WTC11 (cell line): Measurements from ENCODE around the gene CHIA. TPM values are rescaled to one million over a fixed set of nuclear protein-coding genes. Genes with fewer than 3 reads are reported as not detected.

ENCODE experiments used
- ATAC-seq: fragments of 200-7000 bp; cut with Tn5 transposase; 2 replicates; pipeline ENCODE4 v1.10.0; 2021; ENCODE audit warnings: mild to moderate bottlenecking, moderate library complexity
- CTCF ChIA-PET: fragments of 300-600 bp; sonication (Branson Sonifier 250); formaldehyde crosslinking; loops from one replicate; lab custom pipeline; 2021; ENCODE audit warnings: antibody characterized with exemption; lab: Charles Lee
- POLR2A ChIA-PET: fragments of 350-600 bp; sonication (Branson Sonifier 250); formaldehyde crosslinking; loops from one replicate; lab custom pipeline; 2021; ENCODE audit warnings: antibody characterized with exemption; lab: Charles Lee
- DNase-seq: peaks from one replicate; pipeline ENCODE4 v3.0.0; 2021; ENCODE audit warnings: low spot score
- H3K27ac Mint-ChIP-seq: 2 replicates; pipeline ENCODE4 v1.8.0; 2021; ENCODE audit warnings: mixed read lengths
- H3K27me3 Mint-ChIP-seq: 2 replicates; pipeline ENCODE4 v1.8.0; 2021; ENCODE audit warnings: low read depth, mild to moderate bottlenecking, moderate library complexity, mixed read lengths
- H3K36me3 Mint-ChIP-seq: 2 replicates; pipeline ENCODE4 v1.8.0; 2021; ENCODE audit warnings: mixed read lengths
- H3K4me1 Mint-ChIP-seq: 2 replicates; pipeline ENCODE4 v1.8.0; 2022; ENCODE audit warnings: mixed read lengths
- H3K4me3 Mint-ChIP-seq: 2 replicates; pipeline ENCODE4 v1.8.0; 2021; ENCODE audit warnings: mild to moderate bottlenecking, moderate library complexity, mixed read lengths
- H3K9me3 Mint-ChIP-seq: 2 replicates; pipeline ENCODE4 v1.8.0; 2021; ENCODE audit warnings: mixed read lengths
- CREB1 ChIP-seq: sonication (generic); formaldehyde crosslinking; IDR thresholded peaks from 2 replicates; pipeline ENCODE4 v1.8.0; 2023; ENCODE audit warnings: mild to moderate bottlenecking, missing genetic modification reagents
- JAZF1 ChIP-seq: fragments of 250-450 bp; sonication (Bioruptor Pico); IDR thresholded peaks from 2 replicates; pipeline ENCODE4 v1.9.0; 2021; ENCODE audit warnings: moderate library complexity, mild to moderate bottlenecking, inconsistent platforms
- KAT7 ChIP-seq: sonication (generic); formaldehyde crosslinking; IDR thresholded peaks from 2 replicates; pipeline ENCODE4 v1.8.1; 2023; ENCODE audit warnings: missing genetic modification reagents, mild to moderate bottlenecking, borderline replicate concordance
- OVOL2 ChIP-seq: fragments of 250-450 bp; sonication (Bioruptor Pico); IDR thresholded peaks from 2 replicates; pipeline ENCODE4 v1.9.0; 2021; ENCODE audit warnings: mild to moderate bottlenecking, borderline replicate concordance
- RORB ChIP-seq: fragments of 250-450 bp; sonication (Bioruptor Pico); IDR thresholded peaks from 2 replicates; pipeline ENCODE4 v1.9.0; 2021; ENCODE audit warnings: mild to moderate bottlenecking
- SMAD3 ChIP-seq: sonication (generic); formaldehyde crosslinking; IDR thresholded peaks from 2 replicates; pipeline ENCODE4 v1.8.0; 2022; ENCODE audit warnings: missing genetic modification reagents, mild to moderate bottlenecking, borderline replicate concordance
- SMAD4 ChIP-seq: sonication (generic); formaldehyde crosslinking; IDR thresholded peaks from 2 replicates; pipeline ENCODE4 v1.8.0; 2022; ENCODE audit warnings: mild to moderate bottlenecking, missing genetic modification reagents
- ZNF396 ChIP-seq: fragments of 250-450 bp; sonication (Bioruptor Pico); IDR thresholded peaks from 2 replicates; pipeline ENCODE4 v1.8.0; 2021; ENCODE audit warnings: mild to moderate bottlenecking, moderate library complexity, borderline replicate concordance
- ZNF416 ChIP-seq: fragments of 250-450 bp; sonication (Bioruptor Pico); IDR thresholded peaks from 2 replicates; pipeline ENCODE4 v1.9.0; 2021; ENCODE audit warnings: mild to moderate bottlenecking, inconsistent platforms
- total RNA-seq: library from RNA; stranded (reverse); gene quantifications from 3 replicates; pipeline ENCODE4 v1.2.3, GENCODE V29; 2021
- TF ChIP-seq, protein P1 (sequence below): sonication (generic); formaldehyde crosslinking; IDR thresholded peaks from 2 replicates; pipeline ENCODE4 v1.8.1; 2023; ENCODE audit warnings: mild to moderate bottlenecking, missing genetic modification reagents
- TF ChIP-seq, protein P2 (sequence below): sonication (generic); formaldehyde crosslinking; IDR thresholded peaks from 2 replicates; pipeline ENCODE4 v1.8.0; 2022; ENCODE audit warnings: mild to moderate bottlenecking, missing genetic modification reagents
- TF ChIP-seq, protein P3 (sequence below): sonication (generic); formaldehyde crosslinking; IDR thresholded peaks from 2 replicates; pipeline ENCODE4 v1.8.0; 2023; ENCODE audit warnings: missing genetic modification reagents
- TF ChIP-seq, protein P4 (sequence below): sonication (generic); formaldehyde crosslinking; IDR thresholded peaks from 2 replicates; pipeline ENCODE4 v1.8.0; 2022; ENCODE audit warnings: mild to moderate bottlenecking, missing genetic modification reagents
- TF ChIP-seq, protein P5 (sequence below): sonication (generic); formaldehyde crosslinking; IDR thresholded peaks from 2 replicates; pipeline ENCODE4 v1.8.0; 2022; ENCODE audit warnings: mild to moderate bottlenecking, missing genetic modification reagents
- TF ChIP-seq, protein P6 (sequence below): fragments of 250-450 bp; sonication (Bioruptor Pico); IDR thresholded peaks from 2 replicates; pipeline ENCODE4 v1.9.0; 2021; ENCODE audit warnings: mild to moderate bottlenecking
- TF ChIP-seq, protein P7 (sequence below): sonication (generic); formaldehyde crosslinking; conservative IDR thresholded peaks from 2 replicates; pipeline ENCODE4 v1.8.1; 2023; ENCODE audit warnings: mild to moderate bottlenecking, low read depth, missing genetic modification reagents, moderate library complexity
- TF ChIP-seq, protein P8 (sequence below): fragments of 250-450 bp; sonication (Bioruptor Pico); IDR thresholded peaks from 2 replicates; pipeline ENCODE4 v1.9.0; 2021; ENCODE audit warnings: mild to moderate bottlenecking
- TF ChIP-seq, protein P9 (sequence below): sonication (generic); formaldehyde crosslinking; conservative IDR thresholded peaks from 2 replicates; pipeline ENCODE4 v1.8.1; 2022; ENCODE audit warnings: mild to moderate bottlenecking, missing genetic modification reagents
- TF ChIP-seq, protein P10 (sequence below): sonication (generic); formaldehyde crosslinking; IDR thresholded peaks from 2 replicates; pipeline ENCODE4 v1.8.1; 2022; ENCODE audit warnings: low read depth, mild to moderate bottlenecking, moderate library complexity, missing genetic modification reagents, borderline replicate concordance

CHIA gene
- total RNA-seq, 1 experiment from 2014 or later: not detected

DNA sequence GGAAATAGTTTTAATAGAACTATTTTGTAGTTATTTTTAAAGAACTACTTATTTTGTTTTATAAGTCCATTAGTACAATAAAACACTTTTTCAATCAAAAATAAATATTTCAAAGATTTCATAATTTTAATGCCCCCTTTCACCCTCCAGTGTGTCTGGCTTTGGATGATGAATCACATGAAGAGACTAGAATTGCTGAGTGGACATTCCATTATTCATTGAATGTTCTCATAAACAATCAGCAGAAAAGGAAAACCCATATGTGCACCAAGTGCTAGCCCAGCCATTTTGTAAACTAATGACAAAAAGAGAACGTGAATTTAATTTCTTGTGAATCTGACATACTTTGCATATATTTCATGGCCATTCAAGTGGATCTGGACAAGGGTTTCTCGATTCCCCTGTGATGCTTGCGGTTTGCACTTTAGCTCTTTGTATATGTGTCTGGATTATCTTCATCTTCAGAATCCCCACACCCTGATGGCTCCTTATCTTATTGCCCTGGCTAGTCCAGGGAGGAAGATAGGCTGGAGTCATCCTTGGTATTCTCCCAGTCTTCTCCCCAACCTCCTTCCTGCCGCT is 20.7 kb upstream of the CHIA start (continued):
- TF ChIP-seq, protein P1, sequence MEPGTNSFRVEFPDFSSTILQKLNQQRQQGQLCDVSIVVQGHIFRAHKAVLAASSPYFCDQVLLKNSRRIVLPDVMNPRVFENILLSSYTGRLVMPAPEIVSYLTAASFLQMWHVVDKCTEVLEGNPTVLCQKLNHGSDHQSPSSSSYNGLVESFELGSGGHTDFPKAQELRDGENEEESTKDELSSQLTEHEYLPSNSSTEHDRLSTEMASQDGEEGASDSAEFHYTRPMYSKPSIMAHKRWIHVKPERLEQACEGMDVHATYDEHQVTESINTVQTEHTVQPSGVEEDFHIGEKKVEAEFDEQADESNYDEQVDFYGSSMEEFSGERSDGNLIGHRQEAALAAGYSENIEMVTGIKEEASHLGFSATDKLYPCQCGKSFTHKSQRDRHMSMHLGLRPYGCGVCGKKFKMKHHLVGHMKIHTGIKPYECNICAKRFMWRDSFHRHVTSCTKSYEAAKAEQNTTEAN (CRISPR knock-in tag): no peak
- TF ChIP-seq, protein P2, sequence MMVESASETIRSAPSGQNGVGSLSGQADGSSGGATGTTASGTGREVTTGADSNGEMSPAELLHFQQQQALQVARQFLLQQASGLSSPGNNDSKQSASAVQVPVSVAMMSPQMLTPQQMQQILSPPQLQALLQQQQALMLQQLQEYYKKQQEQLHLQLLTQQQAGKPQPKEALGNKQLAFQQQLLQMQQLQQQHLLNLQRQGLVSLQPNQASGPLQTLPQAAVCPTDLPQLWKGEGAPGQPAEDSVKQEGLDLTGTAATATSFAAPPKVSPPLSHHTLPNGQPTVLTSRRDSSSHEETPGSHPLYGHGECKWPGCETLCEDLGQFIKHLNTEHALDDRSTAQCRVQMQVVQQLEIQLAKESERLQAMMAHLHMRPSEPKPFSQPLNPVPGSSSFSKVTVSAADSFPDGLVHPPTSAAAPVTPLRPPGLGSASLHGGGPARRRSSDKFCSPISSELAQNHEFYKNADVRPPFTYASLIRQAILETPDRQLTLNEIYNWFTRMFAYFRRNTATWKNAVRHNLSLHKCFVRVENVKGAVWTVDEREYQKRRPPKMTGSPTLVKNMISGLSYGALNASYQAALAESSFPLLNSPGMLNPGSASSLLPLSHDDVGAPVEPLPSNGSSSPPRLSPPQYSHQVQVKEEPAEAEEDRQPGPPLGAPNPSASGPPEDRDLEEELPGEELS: no peak
- TF ChIP-seq, protein P3, sequence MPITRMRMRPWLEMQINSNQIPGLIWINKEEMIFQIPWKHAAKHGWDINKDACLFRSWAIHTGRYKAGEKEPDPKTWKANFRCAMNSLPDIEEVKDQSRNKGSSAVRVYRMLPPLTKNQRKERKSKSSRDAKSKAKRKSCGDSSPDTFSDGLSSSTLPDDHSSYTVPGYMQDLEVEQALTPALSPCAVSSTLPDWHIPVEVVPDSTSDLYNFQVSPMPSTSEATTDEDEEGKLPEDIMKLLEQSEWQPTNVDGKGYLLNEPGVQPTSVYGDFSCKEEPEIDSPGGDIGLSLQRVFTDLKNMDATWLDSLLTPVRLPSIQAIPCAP (CRISPR knock-in tag): no peak
- TF ChIP-seq, protein P4, sequence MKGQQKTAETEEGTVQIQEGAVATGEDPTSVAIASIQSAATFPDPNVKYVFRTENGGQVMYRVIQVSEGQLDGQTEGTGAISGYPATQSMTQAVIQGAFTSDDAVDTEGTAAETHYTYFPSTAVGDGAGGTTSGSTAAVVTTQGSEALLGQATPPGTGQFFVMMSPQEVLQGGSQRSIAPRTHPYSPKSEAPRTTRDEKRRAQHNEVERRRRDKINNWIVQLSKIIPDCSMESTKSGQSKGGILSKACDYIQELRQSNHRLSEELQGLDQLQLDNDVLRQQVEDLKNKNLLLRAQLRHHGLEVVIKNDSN: no peak
- no peak for TF ChIP-seq KAT7 (CRISPR knock-in tag)
- no peak for TF ChIP-seq SMAD4 (CRISPR knock-in tag)
- TF ChIP-seq JAZF1 (CRISPR knock-in tag): no peak
- TF ChIP-seq OVOL2 (CRISPR knock-in tag): no peak
- TF ChIP-seq ZNF396: no peak

DNA sequence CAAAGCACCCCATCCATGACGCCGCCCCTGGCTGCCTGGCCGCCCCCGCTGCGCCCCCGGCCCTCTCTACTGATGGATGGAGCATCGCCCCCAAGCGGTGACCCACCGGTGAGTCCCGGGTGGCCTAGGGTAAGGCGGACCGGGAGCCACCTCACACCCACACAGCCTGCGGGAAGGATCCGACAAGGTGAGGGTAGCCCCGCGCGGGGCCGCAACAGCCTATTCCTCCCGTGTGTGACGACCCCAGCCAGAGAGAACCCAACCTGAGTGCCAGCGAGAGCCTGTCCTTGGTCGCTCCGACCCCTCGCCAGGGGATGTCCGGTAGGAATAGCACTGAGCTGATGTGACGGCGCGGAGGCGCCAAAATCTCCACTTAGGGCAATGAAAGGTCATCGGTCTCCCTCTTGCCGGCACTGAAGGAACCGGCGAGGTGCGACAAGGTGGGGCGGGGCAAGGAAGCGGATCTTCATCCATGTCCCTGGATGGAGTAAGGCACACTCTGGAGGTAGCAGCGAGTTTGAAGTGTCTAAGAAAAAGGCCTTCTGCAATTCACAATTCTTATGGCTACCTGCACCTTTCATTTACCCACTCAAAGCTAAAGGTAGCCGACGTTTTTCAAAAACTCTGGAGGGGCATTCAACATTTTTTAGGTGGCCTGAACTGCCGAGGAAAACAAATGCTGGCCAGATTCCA is 19.7 kb upstream of the CHIA start:
- H3K27me3 Mint-ChIP-seq: peaks cover 20% of the 10 kb centered on the region
- peaks cover 24% of the 10 kb centered on the region for H3K4me1 Mint-ChIP-seq
- peak overlapping the region; percentile 59 for H3K4me3 Mint-ChIP-seq
- peaks cover 5% of the 10 kb centered on the region; the same call in 1 of the 2 replicates for H3K9me3 Mint-ChIP-seq
- ChIA-PET POLR2A (no interaction called here), CTCF (interaction anchor here (0.6 to 2.4 kb wide), 5 partner anchors 10 to 75 kb away, joined by 3 to 11 read pairs (median 7); no protein-coding TSS in a partner anchor)
- no peak overlapping the region for H3K27ac Mint-ChIP-seq
- no peaks in the 10 kb centered on the region for H3K36me3 Mint-ChIP-seq
- ATAC-seq (peak; percentile 62), DNase-seq (peak; percentile 52)
- TF ChIP-seq CREB1 (CRISPR knock-in tag) (no peak), RORB (CRISPR knock-in tag) (no peak), JAZF1 (CRISPR knock-in tag) (no peak), ZNF396 (no peak), SMAD3 (CRISPR knock-in tag) (no peak), ZNF416 (CRISPR knock-in tag) (no peak)
- TF ChIP-seq, protein P5, sequence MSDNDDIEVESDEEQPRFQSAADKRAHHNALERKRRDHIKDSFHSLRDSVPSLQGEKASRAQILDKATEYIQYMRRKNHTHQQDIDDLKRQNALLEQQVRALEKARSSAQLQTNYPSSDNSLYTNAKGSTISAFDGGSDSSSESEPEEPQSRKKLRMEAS (CRISPR knock-in tag): no peak
- TF ChIP-seq, protein P6, sequence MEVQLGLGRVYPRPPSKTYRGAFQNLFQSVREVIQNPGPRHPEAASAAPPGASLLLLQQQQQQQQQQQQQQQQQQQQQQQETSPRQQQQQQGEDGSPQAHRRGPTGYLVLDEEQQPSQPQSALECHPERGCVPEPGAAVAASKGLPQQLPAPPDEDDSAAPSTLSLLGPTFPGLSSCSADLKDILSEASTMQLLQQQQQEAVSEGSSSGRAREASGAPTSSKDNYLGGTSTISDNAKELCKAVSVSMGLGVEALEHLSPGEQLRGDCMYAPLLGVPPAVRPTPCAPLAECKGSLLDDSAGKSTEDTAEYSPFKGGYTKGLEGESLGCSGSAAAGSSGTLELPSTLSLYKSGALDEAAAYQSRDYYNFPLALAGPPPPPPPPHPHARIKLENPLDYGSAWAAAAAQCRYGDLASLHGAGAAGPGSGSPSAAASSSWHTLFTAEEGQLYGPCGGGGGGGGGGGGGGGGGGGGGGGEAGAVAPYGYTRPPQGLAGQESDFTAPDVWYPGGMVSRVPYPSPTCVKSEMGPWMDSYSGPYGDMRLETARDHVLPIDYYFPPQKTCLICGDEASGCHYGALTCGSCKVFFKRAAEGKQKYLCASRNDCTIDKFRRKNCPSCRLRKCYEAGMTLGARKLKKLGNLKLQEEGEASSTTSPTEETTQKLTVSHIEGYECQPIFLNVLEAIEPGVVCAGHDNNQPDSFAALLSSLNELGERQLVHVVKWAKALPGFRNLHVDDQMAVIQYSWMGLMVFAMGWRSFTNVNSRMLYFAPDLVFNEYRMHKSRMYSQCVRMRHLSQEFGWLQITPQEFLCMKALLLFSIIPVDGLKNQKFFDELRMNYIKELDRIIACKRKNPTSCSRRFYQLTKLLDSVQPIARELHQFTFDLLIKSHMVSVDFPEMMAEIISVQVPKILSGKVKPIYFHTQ (CRISPR knock-in tag): no peak
- TF ChIP-seq, protein P7, sequence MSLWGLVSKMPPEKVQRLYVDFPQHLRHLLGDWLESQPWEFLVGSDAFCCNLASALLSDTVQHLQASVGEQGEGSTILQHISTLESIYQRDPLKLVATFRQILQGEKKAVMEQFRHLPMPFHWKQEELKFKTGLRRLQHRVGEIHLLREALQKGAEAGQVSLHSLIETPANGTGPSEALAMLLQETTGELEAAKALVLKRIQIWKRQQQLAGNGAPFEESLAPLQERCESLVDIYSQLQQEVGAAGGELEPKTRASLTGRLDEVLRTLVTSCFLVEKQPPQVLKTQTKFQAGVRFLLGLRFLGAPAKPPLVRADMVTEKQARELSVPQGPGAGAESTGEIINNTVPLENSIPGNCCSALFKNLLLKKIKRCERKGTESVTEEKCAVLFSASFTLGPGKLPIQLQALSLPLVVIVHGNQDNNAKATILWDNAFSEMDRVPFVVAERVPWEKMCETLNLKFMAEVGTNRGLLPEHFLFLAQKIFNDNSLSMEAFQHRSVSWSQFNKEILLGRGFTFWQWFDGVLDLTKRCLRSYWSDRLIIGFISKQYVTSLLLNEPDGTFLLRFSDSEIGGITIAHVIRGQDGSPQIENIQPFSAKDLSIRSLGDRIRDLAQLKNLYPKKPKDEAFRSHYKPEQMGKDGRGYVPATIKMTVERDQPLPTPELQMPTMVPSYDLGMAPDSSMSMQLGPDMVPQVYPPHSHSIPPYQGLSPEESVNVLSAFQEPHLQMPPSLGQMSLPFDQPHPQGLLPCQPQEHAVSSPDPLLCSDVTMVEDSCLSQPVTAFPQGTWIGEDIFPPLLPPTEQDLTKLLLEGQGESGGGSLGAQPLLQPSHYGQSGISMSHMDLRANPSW: no peak
- TF ChIP-seq, protein P8, sequence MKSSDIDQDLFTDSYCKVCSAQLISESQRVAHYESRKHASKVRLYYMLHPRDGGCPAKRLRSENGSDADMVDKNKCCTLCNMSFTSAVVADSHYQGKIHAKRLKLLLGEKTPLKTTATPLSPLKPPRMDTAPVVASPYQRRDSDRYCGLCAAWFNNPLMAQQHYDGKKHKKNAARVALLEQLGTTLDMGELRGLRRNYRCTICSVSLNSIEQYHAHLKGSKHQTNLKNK: no peak
- TF ChIP-seq, protein P9, sequence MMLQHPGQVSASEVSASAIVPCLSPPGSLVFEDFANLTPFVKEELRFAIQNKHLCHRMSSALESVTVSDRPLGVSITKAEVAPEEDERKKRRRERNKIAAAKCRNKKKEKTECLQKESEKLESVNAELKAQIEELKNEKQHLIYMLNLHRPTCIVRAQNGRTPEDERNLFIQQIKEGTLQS (CRISPR knock-in tag): no peak
- TF ChIP-seq, protein P10, sequence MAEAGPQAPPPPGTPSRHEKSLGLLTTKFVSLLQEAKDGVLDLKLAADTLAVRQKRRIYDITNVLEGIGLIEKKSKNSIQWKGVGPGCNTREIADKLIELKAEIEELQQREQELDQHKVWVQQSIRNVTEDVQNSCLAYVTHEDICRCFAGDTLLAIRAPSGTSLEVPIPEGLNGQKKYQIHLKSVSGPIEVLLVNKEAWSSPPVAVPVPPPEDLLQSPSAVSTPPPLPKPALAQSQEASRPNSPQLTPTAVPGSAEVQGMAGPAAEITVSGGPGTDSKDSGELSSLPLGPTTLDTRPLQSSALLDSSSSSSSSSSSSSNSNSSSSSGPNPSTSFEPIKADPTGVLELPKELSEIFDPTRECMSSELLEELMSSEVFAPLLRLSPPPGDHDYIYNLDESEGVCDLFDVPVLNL (CRISPR knock-in tag): no peak
